ENCODE measurements around the gene NKAIN1.

The NKAIN1 gene

GRCh38 chr1:31164291-31164690, 75.4 kb downstream of the NKAIN1 start:
- H3K27ac ChIP-seq = no peak overlapping the region
- no peak for TF ChIP-seq ZFX (IDR thresholded peaks at IDR 0.05)
- TF ChIP-seq CTCF (conservative IDR thresholded peaks at IDR 0.05) = no peak

GRCh38 chr1:31163866-31164265, 75.8 kb downstream of the NKAIN1 start:
- TF ChIP-seq CTCF (conservative IDR thresholded peaks at IDR 0.05) = no peak
- TF ChIP-seq ZFX (IDR thresholded peaks at IDR 0.05) = no peak
- no peak overlapping the region for H3K27ac ChIP-seq

- TF ChIP-seq CTCF (conservative IDR thresholded peaks at IDR 0.05) (no peak), ZFX (IDR thresholded peaks at IDR 0.05) (no peak)
- H3K27ac ChIP-seq = no peak overlapping the region
Observed at GRCh38 chr1:31161571-31161970, 78.1 kb downstream of the NKAIN1 start.

- no peak for TF ChIP-seq ZFX (IDR thresholded peaks at IDR 0.05)
- TF ChIP-seq CTCF (conservative IDR thresholded peaks at IDR 0.05) = no peak
- H3K27ac ChIP-seq = no peak overlapping the region
Observed at GRCh38 chr1:31159869-31160611, 79.6 kb downstream of the NKAIN1 start.

- TF ChIP-seq ZFX (IDR thresholded peaks at IDR 0.05) (no peak), CTCF (conservative IDR thresholded peaks at IDR 0.05) (no peak)
- H3K27ac ChIP-seq = no peak overlapping the region
Observed at GRCh38 chr1:31159323-31159722, 80.4 kb downstream of the NKAIN1 start.

- H3K27ac ChIP-seq = peak overlapping the region; percentile 81
- peak; percentile 29 for TF ChIP-seq CTCF (conservative IDR thresholded peaks at IDR 0.05)
- peak; percentile 37; the same call in 1 of the 2 replicates for TF ChIP-seq ZFX (IDR thresholded peaks at IDR 0.05)
Observed at GRCh38 chr1:31155216-31155806, 84.4 kb downstream of the NKAIN1 start.

GRCh38 chr1:31154632-31155215, 85.0 kb downstream of the NKAIN1 start:
- no peak for TF ChIP-seq CTCF (conservative IDR thresholded peaks at IDR 0.05)
- no peak for TF ChIP-seq ZFX (IDR thresholded peaks at IDR 0.05)
- peak overlapping the region; percentile 81 for H3K27ac ChIP-seq

All from C4-2B (cell line).